ENCODE data around the gene UPP2.

Gene UPP2

GRCh38 chr2:158101384-158101926, at the start of gene UPP2:
UPP2 (plus strand) TSS chr2:158101876; CDS start chr2:158102064, 188 bp downstream.
- DNase-seq: no peak

- no peak for DNase-seq
Observed at GRCh38 chr2:158052761-158053160, 48.9 kb upstream of the UPP2 start.

- no peak for DNase-seq
Observed at GRCh38 chr2:158056875-158057274, 44.8 kb upstream of the UPP2 start.

- no peak for DNase-seq
Observed at GRCh38 chr2:158060160-158060834, 41.4 kb upstream of the UPP2 start.

- no peak for DNase-seq
Observed at GRCh38 chr2:158060835-158061435, 40.7 kb upstream of the UPP2 start.

GRCh38 chr2:158061763-158062162, 39.9 kb upstream of the UPP2 start:
- no peak for DNase-seq

- DNase-seq: no peak
Observed at GRCh38 chr2:158066046-158066713, 35.5 kb upstream of the UPP2 start.

GRCh38 chr2:158071018-158071417, 30.7 kb upstream of the UPP2 start:
- no peak for DNase-seq

GRCh38 chr2:158072361-158072760, 29.3 kb upstream of the UPP2 start:
- no peak for DNase-seq

GRCh38 chr2:158079672-158080071, 22.0 kb upstream of the UPP2 start:
- DNase-seq: no peak

GRCh38 chr2:158088093-158088492, 13.6 kb upstream of the UPP2 start:
- DNase-seq: no peak

- DNase-seq: no peak
Observed at GRCh38 chr2:158089322-158089721, 12.4 kb upstream of the UPP2 start.

GRCh38 chr2:158091647-158092046, 10.0 kb upstream of the UPP2 start:
- no peak for DNase-seq

- DNase-seq: no peak
Observed at GRCh38 chr2:158094487-158095092, 7.1 kb upstream of the UPP2 start.

GRCh38 chr2:158095269-158095668, 6.4 kb upstream of the UPP2 start:
- DNase-seq: no peak

GRCh38 chr2:158095912-158096311, 5.8 kb upstream of the UPP2 start:
- DNase-seq: no peak

GRCh38 chr2:158097481-158097880, 4.2 kb upstream of the UPP2 start:
- DNase-seq: no peak

- DNase-seq: no peak
Observed at GRCh38 chr2:158098178-158098577, 3.5 kb upstream of the UPP2 start.

GRCh38 chr2:158099716-158100115, 2.0 kb upstream of the UPP2 start:
- DNase-seq: no peak

GRCh38 chr2:158100411-158100810, 1.3 kb upstream of the UPP2 start:
- DNase-seq: no peak

GRCh38 chr2:158102446-158102845, 770 bp downstream of the UPP2 start:
- DNase-seq: no peak

GRCh38 chr2:158103411-158104012, 1.8 kb downstream of the UPP2 start:
- no peak for DNase-seq

- DNase-seq: no peak
Observed at GRCh38 chr2:158104903-158105302, 3.2 kb downstream of the UPP2 start.

Data from NCI-H2081 treated with DMSO at 0.1 percent for 48 hours (cell line).